NCI-H1048 (cell line): ENCODE data around the gene FGF8.
"Not testable (repeated sequence)": the region's sequence is repeated elsewhere in the genome, so short reads cannot be mapped to it uniquely, and the experiment has no call there.

Experiments
- DNase-seq: peaks from one replicate; lab custom pipeline; 2025; lab: John Stamatoyannopoulos, UW

The FGF8 gene, protein sequence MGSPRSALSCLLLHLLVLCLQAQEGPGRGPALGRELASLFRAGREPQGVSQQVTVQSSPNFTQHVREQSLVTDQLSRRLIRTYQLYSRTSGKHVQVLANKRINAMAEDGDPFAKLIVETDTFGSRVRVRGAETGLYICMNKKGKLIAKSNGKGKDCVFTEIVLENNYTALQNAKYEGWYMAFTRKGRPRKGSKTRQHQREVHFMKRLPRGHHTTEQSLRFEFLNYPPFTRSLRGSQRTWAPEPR

DNA sequence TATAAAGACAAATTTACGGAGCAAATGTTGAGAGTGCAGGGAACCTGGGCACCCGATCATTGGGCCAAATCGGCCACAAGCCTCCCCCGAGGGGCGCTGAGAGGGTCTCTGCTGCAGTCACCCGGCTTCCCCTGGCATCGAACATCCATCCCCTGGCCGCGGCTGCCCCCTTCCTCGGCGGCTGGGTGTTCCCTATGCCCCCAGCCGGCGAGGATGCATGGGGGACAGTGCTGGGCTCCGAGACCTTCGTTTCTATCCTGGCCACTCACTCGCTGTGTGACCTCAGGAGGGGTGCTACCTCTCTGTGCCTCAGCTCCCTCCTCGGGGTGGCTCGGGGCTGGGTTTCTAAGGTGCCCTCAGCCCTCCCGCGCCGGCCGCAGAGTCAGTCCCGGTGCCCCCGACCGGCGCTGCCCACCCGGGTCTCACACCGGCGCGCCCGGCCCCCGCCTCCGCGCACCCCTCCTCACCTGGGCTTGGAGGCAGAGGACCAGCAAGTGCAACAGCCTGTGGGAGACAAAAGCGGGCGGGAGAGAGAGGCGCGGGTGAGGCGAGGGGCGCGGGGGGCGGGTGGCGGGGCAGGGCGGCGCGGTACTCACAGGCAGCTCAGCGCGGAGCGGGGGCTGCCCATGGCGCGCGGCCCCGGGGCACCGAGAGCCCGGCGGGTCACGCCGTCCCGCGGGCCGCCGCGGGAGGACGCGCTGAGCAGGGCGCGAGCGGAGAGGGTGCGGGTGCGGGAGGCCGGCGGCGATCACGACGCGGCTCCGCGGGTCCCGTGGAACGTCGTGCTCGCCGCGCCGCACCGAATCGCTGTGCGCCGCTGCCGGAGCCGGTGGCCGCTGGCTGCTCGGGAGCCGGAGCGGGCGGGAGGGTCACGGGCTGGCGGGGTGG is at the start of gene FGF8:
FGF8 (minus strand) TSS at position 842 of the 888 bp plus-strand sequence; CDS start at position 628, 214 bp downstream.
- DNase-seq: no peak

DNA sequence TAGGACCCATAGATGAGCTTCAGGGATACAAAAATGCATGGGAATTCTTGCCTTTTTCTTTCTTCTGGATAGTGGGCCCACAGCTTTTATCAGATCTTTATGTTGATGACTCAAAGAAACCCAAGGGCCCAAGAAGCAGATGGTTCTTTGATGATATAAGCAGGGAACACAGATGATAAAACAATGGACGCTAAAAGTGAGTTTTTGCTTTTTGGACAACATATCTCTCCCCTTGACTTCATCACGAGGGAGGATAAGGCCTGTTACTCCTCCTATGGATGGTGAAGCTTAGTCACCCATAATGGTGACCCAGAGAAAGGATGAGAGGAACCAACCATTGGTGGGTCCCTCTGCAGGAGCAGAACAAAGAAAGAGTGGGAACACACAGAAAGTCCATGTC is 48.8 kb upstream of the FGF8 start:
- no peak for DNase-seq

DNA sequence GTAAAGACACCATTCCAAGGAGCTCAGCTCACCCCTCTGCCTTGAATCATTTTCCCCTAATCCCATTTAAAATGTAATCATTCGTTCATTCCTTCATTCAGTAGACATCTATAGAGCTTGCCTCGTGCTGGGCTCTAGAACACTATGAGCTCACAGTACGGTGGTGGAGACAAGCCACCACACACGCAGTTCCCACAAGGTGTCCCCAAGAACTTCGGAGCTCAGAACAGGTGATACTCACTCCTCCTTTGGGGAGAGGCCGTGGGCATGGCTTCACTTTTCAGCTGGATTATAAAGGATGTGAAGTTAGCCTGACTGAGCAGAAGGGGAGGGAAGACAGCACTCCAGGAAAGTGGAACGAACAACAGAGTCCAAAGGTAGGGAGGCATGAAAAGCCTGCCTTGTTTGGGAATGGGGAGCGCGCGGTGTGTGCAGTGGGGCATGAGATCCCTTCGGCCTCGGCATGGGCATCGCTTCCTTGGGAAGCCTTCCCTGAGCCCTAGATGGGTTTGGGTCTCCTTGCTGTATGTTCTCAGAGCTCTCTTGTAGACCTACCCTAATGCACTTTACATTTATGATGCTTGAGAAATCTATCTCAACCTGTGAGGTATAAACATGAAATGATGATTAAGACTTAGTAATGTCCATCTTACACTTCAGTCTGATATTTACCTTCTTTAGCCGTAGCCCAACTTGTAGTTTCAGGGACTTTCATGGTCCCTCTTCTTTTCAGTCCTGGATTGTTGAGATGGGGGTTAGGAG is 43.1 kb upstream of the FGF8 start:
- DNase-seq: no peak

GRCh38 chr10:101818119-101818871 is 42.4 kb upstream of the FGF8 start, which contains the start of gene OGA:
OGA (minus strand) TSS chr10:101818444; CDS start chr10:101818022, 422 bp downstream.
- DNase-seq: peak; percentile 98

DNA sequence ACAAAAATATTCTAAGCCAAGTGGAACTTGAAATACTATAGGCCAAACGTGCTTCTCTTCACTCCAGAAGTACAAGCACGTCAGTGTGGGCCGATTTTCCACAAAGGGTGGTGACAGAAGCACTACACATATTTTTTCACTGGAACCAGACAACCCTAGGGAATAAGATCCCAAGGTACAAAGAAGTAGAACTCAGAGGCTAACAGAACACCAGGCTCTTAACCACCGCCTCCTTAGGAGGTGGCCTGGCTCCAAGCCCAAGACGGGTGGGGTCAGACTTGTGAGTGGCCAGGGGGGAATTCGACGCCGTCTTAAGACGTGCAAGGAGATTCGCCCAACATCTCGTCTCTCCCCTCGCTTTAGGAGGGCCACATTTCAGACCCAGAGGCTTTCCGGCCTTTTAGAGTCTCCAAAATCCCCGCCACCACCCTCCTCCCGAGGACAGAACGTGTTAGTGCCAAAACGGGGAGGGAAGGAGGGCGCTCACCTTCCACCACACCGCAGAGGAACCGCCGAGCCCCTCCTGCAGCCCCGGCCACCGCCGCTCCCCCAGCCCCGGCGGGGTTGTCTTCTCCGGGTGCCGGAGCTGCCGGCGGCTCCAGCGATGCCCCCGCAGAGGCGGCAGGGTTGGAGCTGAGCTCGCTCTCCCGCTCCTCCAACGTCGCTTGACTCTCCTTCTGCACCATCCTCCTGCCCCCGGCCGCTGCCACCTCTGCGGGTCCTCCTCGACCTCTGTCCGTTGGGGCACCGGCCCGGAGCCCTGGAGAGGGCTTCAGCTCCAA is 41.6 kb upstream of the FGF8 start:
- DNase-seq: no peak

GRCh38 chr10:101816913-101817336 is 41.0 kb upstream of the FGF8 start:
- no peak for DNase-seq

- DNase-seq: no peak
Measured at GRCh38 chr10:101816376-101816775, 40.5 kb upstream of the FGF8 start.

GRCh38 chr10:101814466-101815071 is 38.7 kb upstream of the FGF8 start:
- DNase-seq: no peak

DNA sequence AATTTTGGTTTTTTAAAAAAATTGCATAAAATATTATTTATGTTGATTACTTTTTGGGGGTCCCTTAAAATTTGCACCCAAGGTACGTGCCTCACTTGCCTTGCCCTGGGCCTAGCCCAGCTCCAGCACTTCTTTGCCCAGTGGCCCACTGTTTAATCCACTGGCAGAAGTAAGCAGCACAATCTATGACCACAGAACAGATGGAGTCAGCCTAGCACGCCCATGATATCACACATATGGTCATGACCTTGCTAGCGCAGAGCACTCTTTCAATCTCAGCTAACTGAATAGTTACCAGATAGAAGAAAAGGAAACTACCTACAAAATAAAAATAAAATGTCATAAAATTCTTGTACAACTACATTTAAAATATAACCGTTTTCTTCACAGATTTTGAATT is 36.7 kb upstream of the FGF8 start:
- DNase-seq: no peak

- DNase-seq: no peak
Measured at GRCh38 chr10:101807158-101807557, 31.2 kb upstream of the FGF8 start.

DNA sequence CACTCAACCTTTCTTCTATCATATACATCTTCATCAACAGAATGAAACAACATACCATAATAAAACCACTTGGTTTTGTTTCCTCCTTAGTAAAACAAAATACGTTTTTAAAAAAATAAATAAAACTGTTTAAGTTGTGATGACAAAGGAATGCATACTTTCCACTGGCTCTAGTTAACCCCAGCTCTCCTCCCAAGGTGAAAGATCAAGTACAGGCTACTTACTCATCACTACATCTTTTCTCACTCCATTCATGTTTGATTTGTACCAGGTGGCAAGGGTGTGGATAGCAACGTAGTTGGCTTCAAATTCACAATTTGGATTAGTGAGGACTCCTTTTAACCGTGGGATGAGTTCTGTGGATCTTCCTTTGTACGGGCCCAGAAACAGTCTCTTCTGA is 27.6 kb upstream of the FGF8 start:
- no peak for DNase-seq

GRCh38 chr10:101797403-101798059 is 21.6 kb upstream of the FGF8 start:
- DNase-seq: no peak

DNA sequence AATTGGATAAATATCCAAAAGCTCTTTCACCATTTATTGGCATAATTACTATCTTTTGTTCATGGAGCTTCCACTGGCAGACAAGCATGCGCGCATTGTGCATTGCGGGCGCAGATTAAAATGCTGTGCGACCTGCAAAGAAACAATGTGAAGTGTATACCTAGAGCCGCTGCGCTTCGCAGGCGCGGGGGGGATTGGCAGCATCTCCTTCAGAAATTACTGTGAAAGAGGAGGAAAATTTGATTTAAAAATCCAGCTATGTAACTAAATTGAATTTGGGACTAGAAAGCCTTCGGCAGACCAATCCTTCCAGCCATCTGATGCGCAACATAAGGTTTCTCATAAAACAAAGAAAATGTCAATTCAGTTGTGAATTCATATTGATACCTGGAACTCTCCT is 17.6 kb upstream of the FGF8 start:
- no peak for DNase-seq

- DNase-seq: no peak
Measured at GRCh38 chr10:101789686-101790085, 13.8 kb upstream of the FGF8 start.

- DNase-seq: not testable (repeated sequence)
Measured at GRCh38 chr10:101789231-101789630, 13.3 kb upstream of the FGF8 start.

DNA sequence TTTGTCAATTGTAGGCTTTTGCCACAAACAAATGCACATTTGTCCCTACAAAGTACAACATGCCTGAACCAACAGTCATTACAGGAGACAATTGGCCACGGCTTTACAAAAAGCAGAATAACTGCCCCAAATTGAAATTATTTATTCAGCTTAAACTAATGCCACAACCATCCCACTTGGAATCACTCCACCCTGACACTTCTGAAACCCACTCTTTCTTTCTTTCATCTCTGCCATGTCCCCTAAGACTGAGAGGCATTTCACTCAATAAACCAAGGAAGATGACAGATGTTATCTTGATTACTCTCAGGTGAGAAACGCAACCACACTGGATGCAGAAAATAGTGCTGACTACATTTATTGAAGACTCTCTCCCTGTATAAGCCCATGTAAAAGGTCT is 9.9 kb upstream of the FGF8 start:
- DNase-seq: no peak

DNA sequence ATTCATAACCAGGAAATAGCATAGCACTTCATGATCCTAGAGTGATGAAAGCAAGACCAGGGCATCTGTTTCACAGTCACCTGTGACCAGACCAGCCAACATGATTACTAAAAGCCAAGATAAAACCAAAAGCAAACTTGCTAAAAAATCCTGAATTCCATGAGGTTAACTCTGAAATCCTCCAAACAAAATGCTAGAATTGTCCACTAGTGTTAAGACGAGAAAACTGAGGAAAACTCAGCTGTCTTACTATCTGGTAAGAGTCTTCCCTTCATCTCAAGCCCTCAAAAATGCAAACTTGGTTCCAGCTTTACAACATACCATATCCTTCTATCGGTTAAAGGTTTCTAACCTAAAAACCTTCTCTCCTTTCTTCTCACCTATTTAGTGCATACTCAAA is 8.6 kb upstream of the FGF8 start:
- DNase-seq: no peak

- DNase-seq: no peak
Measured at GRCh38 chr10:101783736-101784118, 7.8 kb upstream of the FGF8 start.

DNA sequence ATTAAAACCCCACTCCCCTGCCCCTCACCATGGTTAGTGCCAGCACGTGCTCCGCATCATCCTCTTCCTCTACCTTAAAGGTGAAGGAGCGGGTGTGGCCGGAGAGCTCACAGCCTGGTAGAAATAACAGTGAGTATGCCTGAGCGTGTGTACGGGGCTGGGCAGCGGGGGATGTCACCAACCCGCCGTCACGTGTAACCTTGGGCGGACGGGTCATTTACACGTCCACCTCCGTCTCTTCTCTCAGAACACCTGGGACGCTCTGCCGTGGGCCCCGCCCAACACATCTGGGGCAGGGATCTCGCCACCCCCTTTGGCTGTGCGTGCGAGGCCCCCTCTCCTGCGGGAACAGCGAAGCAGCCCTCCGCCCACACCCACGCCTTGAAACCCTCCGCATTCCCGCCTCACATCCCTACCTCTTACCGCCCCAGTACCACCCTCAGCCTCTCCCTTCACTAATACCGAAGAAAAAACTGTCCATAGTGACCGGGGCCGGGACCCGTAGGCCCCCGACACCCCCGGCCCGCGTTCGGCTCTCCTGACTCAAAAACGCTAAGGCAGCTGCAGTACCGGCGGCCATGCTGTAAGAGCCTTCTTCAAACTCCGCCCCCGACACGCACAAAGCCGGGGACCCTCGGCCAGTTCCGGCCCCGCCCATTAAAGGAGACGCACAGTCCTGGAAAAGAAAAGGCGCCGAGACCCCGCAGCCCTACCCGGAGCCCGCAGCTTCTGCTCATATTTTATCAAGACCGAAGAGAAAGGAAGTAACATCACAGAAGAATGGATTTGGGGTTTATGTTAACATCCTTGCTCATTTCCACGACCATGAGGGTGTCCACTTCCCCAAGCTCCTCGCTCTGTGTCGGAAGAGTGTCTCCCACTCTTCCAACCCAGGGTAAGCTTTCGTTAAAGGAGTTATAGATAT is 7.2 kb upstream of the FGF8 start, which contains the start of gene NPM3:
NPM3 (minus strand) TSS at position 636 of the 925 bp plus-strand sequence; CDS start at position 580, 56 bp downstream.
- peak; percentile 44 for DNase-seq
